PC-9 (cell line): Measurements from ENCODE around the gene COPG1.

ENCODE experiments used
- CTCF ChIP-seq: fragments of 200-600 bp; sonication (generic); conservative IDR thresholded peaks from 2 replicates; pipeline ENCODE4 v1.6.1; 2017; ENCODE audit warnings: mixed run types, antibody characterized with exemption, mild to moderate bottlenecking, moderate library complexity
- EZH2 ChIP-seq: fragments of 200-600 bp; sonication (generic); IDR thresholded peaks from 2 replicates; pipeline ENCODE4 v1.8.0; 2017; ENCODE audit warnings: antibody characterized with exemption, low read depth

- TF ChIP-seq CTCF = no peak
- no peak for TF ChIP-seq EZH2
Observed at GRCh38 chr3:129304962-129305222, 55.5 kb downstream of the COPG1 start.
